ENCODE measurements around the gene WDR46. TPM values are rescaled to one million over a fixed set of nuclear protein-coding genes. Genes with fewer than 3 reads are reported as not detected.
A peak's percentile ranks its signal among the peaks of the same experiment; 100 is the strongest.

WDR46 gene
- total RNA-seq, 1 donor from 2014 or later = 67.9 TPM

DNA sequence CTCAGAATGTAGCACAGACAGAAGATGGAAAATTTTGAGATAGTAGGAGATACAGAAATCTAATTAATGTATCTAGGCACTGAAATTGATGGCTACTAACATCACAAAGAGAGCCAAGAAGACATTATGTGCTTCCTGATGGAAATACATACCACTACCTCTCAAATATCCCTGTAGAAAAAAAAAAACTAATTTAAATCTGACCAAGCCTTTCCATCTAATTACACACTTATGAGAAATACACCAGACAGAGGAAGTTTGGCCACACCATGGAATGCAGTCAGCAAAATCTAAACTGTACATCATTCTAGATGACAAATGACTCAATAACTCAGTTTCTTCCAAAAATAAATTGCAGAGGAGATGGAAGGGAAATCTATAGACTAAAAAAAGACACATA, 36.3 kb downstream of the WDR46 start:
- no peak overlapping the region for H3K4me3 ChIP-seq (ENCODE audit: low read depth, low read length)
- TF ChIP-seq CTCF (conservative IDR thresholded peaks at IDR 0.05; ENCODE audit: low read depth, low read length) = no peak
- DNase-seq (ENCODE audit: low read depth) = no peak

DNA sequence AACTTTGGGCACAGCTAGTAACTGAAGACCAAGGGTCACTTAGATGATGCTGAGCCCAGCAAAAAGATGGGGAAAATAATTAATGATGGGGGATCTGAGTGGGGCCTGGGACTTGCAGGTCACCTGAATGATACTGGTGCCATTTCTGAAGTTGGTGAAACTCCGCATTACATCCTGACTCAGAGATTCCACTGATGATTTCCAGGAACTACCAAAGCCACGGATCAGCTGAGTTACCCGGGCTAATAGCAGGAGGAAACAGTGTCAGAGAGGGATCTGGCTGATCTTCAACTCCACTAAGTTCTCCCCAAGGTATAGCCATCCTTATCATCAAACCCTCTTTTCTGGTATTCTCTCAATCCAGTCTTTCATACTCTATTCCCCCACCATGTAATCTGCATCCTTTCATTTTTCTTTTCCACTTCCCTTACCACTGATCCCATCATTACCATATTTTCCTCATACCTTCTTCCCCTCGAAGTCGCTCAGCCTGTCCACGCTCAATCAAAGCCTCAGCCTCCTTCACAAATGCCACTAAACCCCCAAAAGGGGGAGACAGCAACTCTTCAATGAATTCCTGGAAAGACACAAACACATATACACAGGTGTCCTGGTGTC, 37.5 kb downstream of the WDR46 start:
- DNase-seq (ENCODE audit: low read depth) = no peak
- no peak for TF ChIP-seq CTCF (conservative IDR thresholded peaks at IDR 0.05; ENCODE audit: low read depth, low read length)

GRCh38 chr6:33250731-33251130, 38.3 kb downstream of the WDR46 start:
- TF ChIP-seq CTCF (conservative IDR thresholded peaks at IDR 0.05; ENCODE audit: low read depth, low read length) = no peak
- H3K4me3 ChIP-seq (ENCODE audit: low read depth, low read length) = peak overlapping the region; percentile 25
- no peak for DNase-seq (ENCODE audit: low read depth)

More for the DNA sequence above, 37.5 kb downstream of the WDR46 start:
- H3K4me3 ChIP-seq (ENCODE audit: low read depth, low read length) = no peak overlapping the region

GRCh38 chr6:33249732-33250630, 39.1 kb downstream of the WDR46 start:
- H3K4me3 ChIP-seq (ENCODE audit: low read depth, low read length) = peak overlapping the region; percentile 79
- DNase-seq (ENCODE audit: low read depth) = peak; percentile 81
- TF ChIP-seq CTCF (conservative IDR thresholded peaks at IDR 0.05; ENCODE audit: low read depth, low read length) = no peak

GRCh38 chr6:33248932-33249731, 39.9 kb downstream of the WDR46 start:
- H3K4me3 ChIP-seq (ENCODE audit: low read depth, low read length) = peak overlapping the region; percentile 79
- TF ChIP-seq CTCF (conservative IDR thresholded peaks at IDR 0.05; ENCODE audit: low read depth, low read length) = no peak
- peak; percentile 92 for DNase-seq (ENCODE audit: low read depth)

DNA sequence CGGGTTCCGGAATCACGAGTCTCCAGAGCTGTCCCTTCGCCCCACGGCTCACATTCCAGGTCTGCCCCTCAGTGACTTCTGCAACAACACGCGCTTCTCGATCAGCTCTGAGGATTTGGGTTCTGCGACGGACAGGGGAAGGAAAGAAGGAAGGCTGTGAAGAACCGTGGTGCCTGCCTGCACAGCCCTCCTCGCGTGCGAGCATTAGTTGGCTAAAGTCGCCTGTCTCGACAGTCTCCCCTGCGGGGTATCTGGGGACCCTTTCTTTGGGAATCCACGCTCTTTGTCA, 40.5 kb downstream of the WDR46 start:
- DNase-seq (ENCODE audit: low read depth) = no peak
- TF ChIP-seq CTCF (conservative IDR thresholded peaks at IDR 0.05; ENCODE audit: low read depth, low read length) = no peak

More for the DNA sequence above, 40.5 kb downstream of the WDR46 start:
- H3K4me3 ChIP-seq (ENCODE audit: low read depth, low read length) = peak overlapping the region; percentile 46
